Measurements from ENCODE around the gene ENTPD2. TPM values are rescaled to one million over a fixed set of nuclear protein-coding genes. Genes with fewer than 3 reads are reported as not detected.

ENTPD2 gene
- total RNA-seq, 1 donor from 2014 or later: 5.2 TPM

GRCh38 chr9:137030538-137031527, 23.0 kb downstream of the ENTPD2 start:
- Histone ChIP-seq H3K9me3 (ENCODE audit: control insufficient read depth in 3 of 3, low read length in 3 of 3) (no peaks in the 10 kb centered on the region), H3K27ac (ENCODE audit: low read depth, low read length) (no peak overlapping the region), H3K9ac (ENCODE audit: low read depth in 1 of 3, low read length in 3 of 3) (no peak overlapping the region), H3K4me1 (ENCODE audit: control insufficient read depth in 3 of 3, insufficient read depth in 3 of 3, low read length in 3 of 3) (peaks cover 36 to 52% (median 42%) of the 10 kb centered on the region in 3 donors), H3K36me3 (ENCODE audit: control insufficient read depth in 3 of 3, insufficient read depth in 3 of 3, low read length in 3 of 3) (no peaks in the 10 kb centered on the region), H3K27me3 (ENCODE audit: control insufficient read depth in 3 of 3, insufficient read depth in 3 of 3, low read length in 3 of 3) (peaks cover 4 to 16% (median 5%) of the 10 kb centered on the region in 3 donors), H3K4me3 (ENCODE audit: low read length in 3 of 3) (no peak overlapping the region)

GRCh38 chr9:137030006-137030405, 23.9 kb downstream of the ENTPD2 start:
- Histone ChIP-seq H3K27me3 (ENCODE audit: control insufficient read depth in 3 of 3, insufficient read depth in 3 of 3, low read length in 3 of 3) (peaks cover 0 to 10% (median 4%) of the 10 kb centered on the region in 3 donors), H3K4me1 (ENCODE audit: control insufficient read depth in 3 of 3, insufficient read depth in 3 of 3, low read length in 3 of 3) (peaks cover 32 to 46% (median 38%) of the 10 kb centered on the region in 3 donors), H3K27ac (ENCODE audit: low read depth, low read length) (no peak overlapping the region), H3K36me3 (ENCODE audit: control insufficient read depth in 3 of 3, insufficient read depth in 3 of 3, low read length in 3 of 3) (no peaks in the 10 kb centered on the region), H3K9me3 (ENCODE audit: control insufficient read depth in 3 of 3, low read length in 3 of 3) (no peaks in the 10 kb centered on the region), H3K4me3 (ENCODE audit: low read length in 3 of 3) (no peak overlapping the region), H3K9ac (ENCODE audit: low read depth in 1 of 3, low read length in 3 of 3) (no peak overlapping the region)

GRCh38 chr9:137029058-137029936, 24.6 kb downstream of the ENTPD2 start:
- Histone ChIP-seq H3K4me1 (ENCODE audit: control insufficient read depth in 3 of 3, insufficient read depth in 3 of 3, low read length in 3 of 3) (peaks cover 25 to 39% (median 33%) of the 10 kb centered on the region in 3 donors), H3K4me3 (ENCODE audit: low read length in 3 of 3) (peak overlapping the region; percentile 35 to 74 (median 63)), H3K9ac (ENCODE audit: low read depth in 1 of 3, low read length in 3 of 3) (peak overlapping the region in 2 of 3 donors; percentile 77 to 79), H3K27ac (ENCODE audit: low read depth, low read length) (no peak overlapping the region), H3K36me3 (ENCODE audit: control insufficient read depth in 3 of 3, insufficient read depth in 3 of 3, low read length in 3 of 3) (no peaks in the 10 kb centered on the region), H3K9me3 (ENCODE audit: control insufficient read depth in 3 of 3, low read length in 3 of 3) (no peaks in the 10 kb centered on the region), H3K27me3 (ENCODE audit: control insufficient read depth in 3 of 3, insufficient read depth in 3 of 3, low read length in 3 of 3) (peaks cover 0 to 3% (median 0%) of the 10 kb centered on the region in 3 donors)

GRCh38 chr9:137028263-137029057, 25.4 kb downstream of the ENTPD2 start:
- Histone ChIP-seq H3K4me3 (ENCODE audit: low read length in 3 of 3) (peak overlapping the region; percentile 59 to 74 (median 63)), H3K27me3 (ENCODE audit: control insufficient read depth in 3 of 3, insufficient read depth in 3 of 3, low read length in 3 of 3) (no peaks in the 10 kb centered on the region), H3K9ac (ENCODE audit: low read depth in 1 of 3, low read length in 3 of 3) (peak overlapping the region in 2 of 3 donors; percentile 77 to 79), H3K27ac (ENCODE audit: low read depth, low read length) (no peak overlapping the region), H3K9me3 (ENCODE audit: control insufficient read depth in 3 of 3, low read length in 3 of 3) (no peaks in the 10 kb centered on the region), H3K36me3 (ENCODE audit: control insufficient read depth in 3 of 3, insufficient read depth in 3 of 3, low read length in 3 of 3) (no peaks in the 10 kb centered on the region), H3K4me1 (ENCODE audit: control insufficient read depth in 3 of 3, insufficient read depth in 3 of 3, low read length in 3 of 3) (peaks cover 25 to 39% (median 33%) of the 10 kb centered on the region in 3 donors)

GRCh38 chr9:137027369-137028262, 26.2 kb downstream of the ENTPD2 start, which contains the start of gene ABCA2:
TSS of gene ABCA2 (minus strand) at chr9:137028237. CDS start at chr9:137028140, 97 bp downstream.
- peak within 1 kb of the TSS; percentile 52 to 85 (median 77) for H3K9ac ChIP-seq (ENCODE audit: low read depth in 1 of 3, low read length in 3 of 3)
- peaks cover 25 to 39% (median 33%) of the 10 kb centered on the region in 3 donors for H3K4me1 ChIP-seq (ENCODE audit: control insufficient read depth in 3 of 3, insufficient read depth in 3 of 3, low read length in 3 of 3)
- H3K36me3 ChIP-seq (ENCODE audit: control insufficient read depth in 3 of 3, insufficient read depth in 3 of 3, low read length in 3 of 3): no peaks in the 10 kb centered on the region
- no peaks in the 10 kb centered on the region for H3K27me3 ChIP-seq (ENCODE audit: control insufficient read depth in 3 of 3, insufficient read depth in 3 of 3, low read length in 3 of 3)
- no peaks in the 10 kb centered on the region for H3K9me3 ChIP-seq (ENCODE audit: control insufficient read depth in 3 of 3, low read length in 3 of 3)
- peak within 1 kb of the TSS; percentile 65 to 80 (median 77) for H3K4me3 ChIP-seq (ENCODE audit: low read length in 3 of 3)
- no peak within 1 kb of the TSS for H3K27ac ChIP-seq (ENCODE audit: low read depth, low read length)

GRCh38 chr9:137026828-137027227, 27.0 kb downstream of the ENTPD2 start:
- Histone ChIP-seq H3K36me3 (ENCODE audit: control insufficient read depth in 3 of 3, insufficient read depth in 3 of 3, low read length in 3 of 3) (no peaks in the 10 kb centered on the region), H3K9me3 (ENCODE audit: control insufficient read depth in 3 of 3, low read length in 3 of 3) (no peaks in the 10 kb centered on the region), H3K27ac (ENCODE audit: low read depth, low read length) (no peak overlapping the region), H3K27me3 (ENCODE audit: control insufficient read depth in 3 of 3, insufficient read depth in 3 of 3, low read length in 3 of 3) (no peaks in the 10 kb centered on the region), H3K4me1 (ENCODE audit: control insufficient read depth in 3 of 3, insufficient read depth in 3 of 3, low read length in 3 of 3) (peaks cover 25 to 39% (median 33%) of the 10 kb centered on the region in 3 donors), H3K4me3 (ENCODE audit: low read length in 3 of 3) (peak overlapping the region; percentile 65 to 80 (median 77)), H3K9ac (ENCODE audit: low read depth in 1 of 3, low read length in 3 of 3) (peak overlapping the region; percentile 52 to 85 (median 75))

- H3K4me3 ChIP-seq (ENCODE audit: low read length in 3 of 3): peak overlapping the region in 1 of 3 donors; percentile 41
- H3K36me3 ChIP-seq (ENCODE audit: control insufficient read depth in 3 of 3, insufficient read depth in 3 of 3, low read length in 3 of 3): no peaks in the 10 kb centered on the region
Measured at GRCh38 chr9:137026384-137026783, 27.5 kb downstream of the ENTPD2 start.

GRCh38 chr9:137025517-137025966, 28.3 kb downstream of the ENTPD2 start:
- peaks cover 25 to 34% (median 33%) of the 10 kb centered on the region in 3 donors for H3K4me1 ChIP-seq (ENCODE audit: control insufficient read depth in 3 of 3, insufficient read depth in 3 of 3, low read length in 3 of 3)
- no peaks in the 10 kb centered on the region for H3K9me3 ChIP-seq (ENCODE audit: control insufficient read depth in 3 of 3, low read length in 3 of 3)
- peaks cover 0 to 3% (median 0%) of the 10 kb centered on the region in 3 donors for H3K36me3 ChIP-seq (ENCODE audit: control insufficient read depth in 3 of 3, insufficient read depth in 3 of 3, low read length in 3 of 3)
- no peak overlapping the region for H3K9ac ChIP-seq (ENCODE audit: low read depth in 1 of 3, low read length in 3 of 3)
- H3K27ac ChIP-seq (ENCODE audit: low read depth, low read length): no peak overlapping the region
- H3K4me3 ChIP-seq (ENCODE audit: low read length in 3 of 3): no peak overlapping the region
- no peaks in the 10 kb centered on the region for H3K27me3 ChIP-seq (ENCODE audit: control insufficient read depth in 3 of 3, insufficient read depth in 3 of 3, low read length in 3 of 3)

More at GRCh38 chr9:137026384-137026783, 27.5 kb downstream of the ENTPD2 start:
- Histone ChIP-seq H3K27me3 (ENCODE audit: control insufficient read depth in 3 of 3, insufficient read depth in 3 of 3, low read length in 3 of 3) (no peaks in the 10 kb centered on the region), H3K9ac (ENCODE audit: low read depth in 1 of 3, low read length in 3 of 3) (peak overlapping the region in 2 of 3 donors; percentile 20 to 57), H3K27ac (ENCODE audit: low read depth, low read length) (no peak overlapping the region), H3K9me3 (ENCODE audit: control insufficient read depth in 3 of 3, low read length in 3 of 3) (no peaks in the 10 kb centered on the region), H3K4me1 (ENCODE audit: control insufficient read depth in 3 of 3, insufficient read depth in 3 of 3, low read length in 3 of 3) (peaks cover 25 to 37% (median 33%) of the 10 kb centered on the region in 3 donors)

Measured in skeletal muscle tissue (tissue), 4 donors.